CD14-positive monocyte (primary cell): ENCODE results near the gene IGDCC3. TPM values are rescaled to one million over a fixed set of nuclear protein-coding genes. Genes with fewer than 3 reads are reported as not detected.

Experiments used
- DNase-seq, 3 donors: peaks; one replicate each; pipeline ENCODE4 v3.0.0-alpha.2; 2011 to 2022
- H2AFZ ChIP-seq: 2 replicates; pipeline ENCODE4 v1.6.0; 2012; ENCODE audit warnings: mild to moderate bottlenecking, low read depth, low read length, inconsistent platforms; ENCODE audit not compliant: insufficient read depth, poor library complexity, severe bottlenecking
- H3K27ac ChIP-seq, 2 donors: 1 replicate in 1 of 2; 2 replicates in 1 of 2; pipeline ENCODE4 v1.5.1; 2012 to 2013; ENCODE audit warnings: low read length in 2 of 2, control low read depth in 1 of 2, inconsistent platforms in 1 of 2, low read depth in 1 of 2, mild to moderate bottlenecking in 1 of 2
- H3K27me3 ChIP-seq, 2 donors: one replicate each; pipeline versions ENCODE4 v1.6.0 to v1.6.1; 2011 to 2013; ENCODE audit warnings: low read length in 2 of 2; ENCODE audit not compliant: control insufficient read depth in 2 of 2, insufficient read depth in 2 of 2
- H3K36me3 ChIP-seq, 2 donors: replicated peaks in 1 of 2; 1 replicate in 1 of 2; 2 replicates in 1 of 2; pipeline versions ENCODE4 v1.5.1 to v1.6.1; 2012 to 2013; ENCODE audit warnings: low read length in 2 of 2, control low read depth in 1 of 2, inconsistent platforms in 1 of 2, mild to moderate bottlenecking in 1 of 2; ENCODE audit not compliant: insufficient read depth in 2 of 2, control insufficient read depth in 1 of 2
- H3K4me1 ChIP-seq, 2 donors: 1 replicate in 1 of 2; 2 replicates in 1 of 2; pipeline versions ENCODE4 v1.5.1 to v1.6.1; 2012 to 2013; ENCODE audit warnings: low read length in 2 of 2, control low read depth in 1 of 2, inconsistent platforms in 1 of 2, mild to moderate bottlenecking in 1 of 2, moderate library complexity in 1 of 2; ENCODE audit not compliant: insufficient read depth in 2 of 2, control insufficient read depth in 1 of 2
- H3K4me2 ChIP-seq: replicated peaks from 2 replicates; pipeline ENCODE3; 2012; ENCODE audit warnings: low read length, moderate library complexity, mild to moderate bottlenecking; ENCODE audit not compliant: poor library complexity, severe bottlenecking; ENCODE audit errors: extremely low read depth
- H3K4me3 ChIP-seq, 3 experiments: fragments of 200-600 bp in 1 of 3; sonication (generic) in 1 of 3; replicated peaks in 1 of 3; 1 replicate in 2 of 3; 2 replicates in 1 of 3; pipeline ENCODE4 v1.5.1; 2011 to 2013; ENCODE audit warnings: low read length in 3 of 3, mild to moderate bottlenecking in 3 of 3, control low read depth in 2 of 3, low read depth in 2 of 3, inconsistent platforms in 1 of 3, moderate library complexity in 1 of 3
- H3K79me2 ChIP-seq: 2 replicates; pipeline ENCODE4 v1.6.0; 2012; ENCODE audit warnings: mild to moderate bottlenecking, control low read depth, inconsistent platforms, low read length, moderate library complexity; ENCODE audit not compliant: insufficient read depth
- H3K9ac ChIP-seq: 2 replicates; pipeline ENCODE4 v1.6.0; 2017; ENCODE audit warnings: low read length, mild to moderate bottlenecking; ENCODE audit not compliant: insufficient read depth, poor library complexity, severe bottlenecking
- H3K9me3 ChIP-seq, 2 donors: replicated peaks in 1 of 2; 1 replicate in 1 of 2; 2 replicates in 1 of 2; pipeline versions ENCODE4 v1.5.1 to v1.6.1; 2012 to 2013; ENCODE audit warnings: low read length in 2 of 2, control low read depth in 1 of 2; ENCODE audit not compliant: control insufficient read depth in 1 of 2, insufficient read depth in 1 of 2
- H4K20me1 ChIP-seq: 2 replicates; pipeline ENCODE4 v1.6.0; 2012; ENCODE audit warnings: mild to moderate bottlenecking, low read length, control low read depth, moderate library complexity; ENCODE audit not compliant: insufficient read depth
- H3K27ac Mint-ChIP-seq, 7 donors: one replicate each; pipeline ENCODE4 v1.8.0; 2020; ENCODE audit warnings: mild to moderate bottlenecking in 7 of 7, mixed read lengths in 7 of 7, moderate library complexity in 6 of 7, inconsistent platforms in 2 of 7
- H3K27me3 Mint-ChIP-seq, 3 donors: one replicate each; pipeline ENCODE4 v1.8.0; 2021 to 2022; ENCODE audit warnings: low read depth in 3 of 3, mild to moderate bottlenecking in 3 of 3, mixed read lengths in 3 of 3, moderate library complexity in 3 of 3, inconsistent platforms in 1 of 3
- H3K36me3 Mint-ChIP-seq, 2 donors: one replicate each; pipeline ENCODE4 v1.8.0; 2020; ENCODE audit warnings: mixed read lengths in 2 of 2, inconsistent platforms in 1 of 2, mild to moderate bottlenecking in 1 of 2
- H3K4me1 Mint-ChIP-seq: one replicate; pipeline ENCODE4 v1.8.0; 2020; ENCODE audit warnings: mild to moderate bottlenecking, mixed read lengths
- H3K4me3 Mint-ChIP-seq, 2 donors: one replicate each; pipeline ENCODE4 v1.8.0; 2020; ENCODE audit warnings: mild to moderate bottlenecking in 2 of 2, mixed read lengths in 2 of 2, moderate library complexity in 1 of 2
- H3K9me3 Mint-ChIP-seq, 7 donors: one replicate each; pipeline ENCODE4 v1.8.0; 2020 to 2022; ENCODE audit warnings: mixed read lengths in 7 of 7, mild to moderate bottlenecking in 6 of 7, moderate library complexity in 6 of 7, inconsistent platforms in 2 of 7
- WGBS: methylation state at CpG from one replicate; pipeline ENCODE4 v1.1.5; 2013; ENCODE audit warnings: missing lambda C conversion rate; ENCODE audit not compliant: insufficient coverage; 5-methylcytosine and 5-hydroxymethylcytosine counted together
- intact Hi-C, 2 donors: fragments of 100-400 bp; cut with micrococcal nuclease; formaldehyde crosslinking; loops; one replicate each; pipeline versions ENCODE4 v1.15.0 to v1.15.1; 2023
- polyA plus RNA-seq, 3 donors: library from polyadenylated mRNA; depleted of rRNA in 1 of 3; unstranded in 2 of 3; stranded (reverse) in 1 of 3; fragments of 300-500 nt in 2 of 3; fragments of >200 nt in 1 of 3; fragmentation: Illumina TruSeq in 2 of 3; gene quantifications; 1 replicate in 2 of 3; 2 replicates in 1 of 3; pipeline ENCODE4 v1.2.3, GENCODE V29; 2012 to 2021
- TF ChIP-seq, protein P1 (sequence below): fragments of 200-600 bp; IDR thresholded peaks from one replicate; pipeline ENCODE4 v1.8.0; 2022; ENCODE audit warnings: antibody characterized with exemption, mild to moderate bottlenecking

Gene IGDCC3
- polyA plus RNA-seq, 3 donors, result not detected

DNA sequence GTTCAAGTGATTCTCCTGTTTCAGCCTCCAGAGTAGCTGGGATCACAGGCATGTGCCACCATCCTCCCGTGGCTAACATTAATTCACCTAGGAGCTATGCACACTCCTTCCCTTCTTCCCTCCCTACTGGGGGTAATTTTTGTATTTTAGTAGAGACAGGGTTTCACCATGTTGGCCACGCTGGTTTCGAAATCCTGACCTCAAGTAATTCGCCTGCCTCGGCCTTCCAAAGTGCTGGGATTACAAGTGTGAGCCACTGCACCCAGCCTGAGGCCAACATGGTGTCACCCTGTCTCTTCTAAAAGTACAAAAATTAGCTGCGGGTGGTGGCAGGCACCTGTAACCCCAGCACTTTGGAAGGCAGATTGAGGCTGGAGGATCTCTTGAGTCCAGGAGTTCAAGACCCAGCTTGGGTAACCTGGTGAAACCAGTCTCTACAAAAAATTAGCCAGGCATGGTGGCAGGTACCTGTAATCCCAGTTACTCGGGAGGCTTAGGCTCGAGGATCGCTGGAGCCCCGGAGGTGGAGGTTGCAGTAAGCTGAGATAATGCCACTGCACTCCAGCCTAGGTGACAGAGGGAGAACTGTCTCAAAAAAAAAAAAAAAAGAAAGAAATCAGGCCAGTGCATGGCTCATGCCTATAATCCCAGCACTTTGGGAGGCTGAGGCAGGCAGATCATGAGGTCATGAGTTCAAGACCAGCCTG lies 67.2 kb downstream of the IGDCC3 start:
- Histone ChIP-seq H2AFZ (no peak overlapping the region), H4K20me1 (no peaks in the 10 kb centered on the region), H3K27ac (no peak overlapping the region), H3K36me3 (no peaks in the 10 kb centered on the region), H3K9me3 (no peaks in the 10 kb centered on the region), H3K4me1 (peaks cover 8 to 9% of the 10 kb centered on the region in 2 donors), H3K79me2 (no peaks in the 10 kb centered on the region), H3K27me3 (peaks cover 0 to 2% of the 10 kb centered on the region in 2 donors), H3K4me3 (no peak overlapping the region), H3K4me2 (no peak overlapping the region), H3K9ac (no peak overlapping the region)
- H3K4me3 Mint-ChIP-seq, result no peak overlapping the region
- H3K9me3 Mint-ChIP-seq, result no peaks in the 10 kb centered on the region
- H3K27me3 Mint-ChIP-seq, result peaks cover 4 to 14% (median 5%) of the 10 kb centered on the region in 3 donors
- peaks cover 17% of the 10 kb centered on the region for H3K4me1 Mint-ChIP-seq
- peak in 1 of 3 donors; percentile 18 for DNase-seq
- intact Hi-C loops, result no loop called here
- H3K36me3 Mint-ChIP-seq, result no peaks in the 10 kb centered on the region
- TF ChIP-seq, protein P1, sequence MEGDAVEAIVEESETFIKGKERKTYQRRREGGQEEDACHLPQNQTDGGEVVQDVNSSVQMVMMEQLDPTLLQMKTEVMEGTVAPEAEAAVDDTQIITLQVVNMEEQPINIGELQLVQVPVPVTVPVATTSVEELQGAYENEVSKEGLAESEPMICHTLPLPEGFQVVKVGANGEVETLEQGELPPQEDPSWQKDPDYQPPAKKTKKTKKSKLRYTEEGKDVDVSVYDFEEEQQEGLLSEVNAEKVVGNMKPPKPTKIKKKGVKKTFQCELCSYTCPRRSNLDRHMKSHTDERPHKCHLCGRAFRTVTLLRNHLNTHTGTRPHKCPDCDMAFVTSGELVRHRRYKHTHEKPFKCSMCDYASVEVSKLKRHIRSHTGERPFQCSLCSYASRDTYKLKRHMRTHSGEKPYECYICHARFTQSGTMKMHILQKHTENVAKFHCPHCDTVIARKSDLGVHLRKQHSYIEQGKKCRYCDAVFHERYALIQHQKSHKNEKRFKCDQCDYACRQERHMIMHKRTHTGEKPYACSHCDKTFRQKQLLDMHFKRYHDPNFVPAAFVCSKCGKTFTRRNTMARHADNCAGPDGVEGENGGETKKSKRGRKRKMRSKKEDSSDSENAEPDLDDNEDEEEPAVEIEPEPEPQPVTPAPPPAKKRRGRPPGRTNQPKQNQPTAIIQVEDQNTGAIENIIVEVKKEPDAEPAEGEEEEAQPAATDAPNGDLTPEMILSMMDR, result no peak
- H3K27ac Mint-ChIP-seq, result no peak overlapping the region
- 63% methylated on average over 8 of the region's 10 CpGs for whole genome bisulfite sequencing

GRCh38 chr15:65309882-65310418 lies 67.9 kb downstream of the IGDCC3 start:
- intact Hi-C loops, result no loop called here
- peaks cover 3 to 14% (median 5%) of the 10 kb centered on the region in 3 donors for H3K27me3 Mint-ChIP-seq

More at GRCh38 chr15:65309882-65310418, 67.9 kb downstream of the IGDCC3 start:
- peaks cover 13 to 16% of the 10 kb centered on the region in 2 donors for H3K4me1 ChIP-seq
- H3K79me2 ChIP-seq, result no peaks in the 10 kb centered on the region
- no peak overlapping the region for H3K27ac Mint-ChIP-seq
- H3K27ac ChIP-seq, result no peak overlapping the region
- H3K9me3 Mint-ChIP-seq, result no peaks in the 10 kb centered on the region
- no peak overlapping the region for H3K9ac ChIP-seq
- DNase-seq, result no peak
- H3K36me3 Mint-ChIP-seq, result no peaks in the 10 kb centered on the region
- no peak overlapping the region for H3K4me2 ChIP-seq
- H3K27me3 ChIP-seq, result peaks cover 0 to 2% of the 10 kb centered on the region in 2 donors
- H4K20me1 ChIP-seq, result no peaks in the 10 kb centered on the region
- H3K4me1 Mint-ChIP-seq, result peaks cover 23% of the 10 kb centered on the region
- 100% methylated on average over 8 of the region's 12 CpGs for WGBS
- H2AFZ ChIP-seq, result no peak overlapping the region
- H3K36me3 ChIP-seq, result no peaks in the 10 kb centered on the region
- TF ChIP-seq, protein P1, result no peak
- no peak overlapping the region for H3K4me3 ChIP-seq
- no peaks in the 10 kb centered on the region for H3K9me3 ChIP-seq
- no peak overlapping the region for H3K4me3 Mint-ChIP-seq
